GM18858 (cell line): ENCODE data around the gene DYNLT5.
"Not testable (repeated sequence)": the region's sequence is repeated elsewhere in the genome, so short reads cannot be mapped to it uniquely, and the experiment has no call there.

Experiments used
- ATAC-seq: cut with Tn5 transposase; IDR thresholded peaks from one replicate; pipeline ENCODE4 v1.9.1; 2021; ENCODE audit not compliant: unreplicated experiment

The DYNLT5 gene, protein sequence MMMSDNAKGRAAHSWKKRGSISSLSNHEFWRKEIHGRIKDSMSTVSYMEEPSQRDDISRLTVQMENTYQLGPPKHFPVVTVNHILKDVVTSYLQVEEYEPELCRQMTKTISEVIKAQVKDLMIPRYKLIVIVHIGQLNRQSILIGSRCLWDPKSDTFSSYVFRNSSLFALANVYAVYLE

GRCh38 chr1:66752000-66752592 lies at the start of gene DYNLT5:
TSS of gene DYNLT5 (plus strand) at chr1:66752459. CDS start at chr1:66754659, 2,200 bp downstream.
- ATAC-seq = no peak

DNA sequence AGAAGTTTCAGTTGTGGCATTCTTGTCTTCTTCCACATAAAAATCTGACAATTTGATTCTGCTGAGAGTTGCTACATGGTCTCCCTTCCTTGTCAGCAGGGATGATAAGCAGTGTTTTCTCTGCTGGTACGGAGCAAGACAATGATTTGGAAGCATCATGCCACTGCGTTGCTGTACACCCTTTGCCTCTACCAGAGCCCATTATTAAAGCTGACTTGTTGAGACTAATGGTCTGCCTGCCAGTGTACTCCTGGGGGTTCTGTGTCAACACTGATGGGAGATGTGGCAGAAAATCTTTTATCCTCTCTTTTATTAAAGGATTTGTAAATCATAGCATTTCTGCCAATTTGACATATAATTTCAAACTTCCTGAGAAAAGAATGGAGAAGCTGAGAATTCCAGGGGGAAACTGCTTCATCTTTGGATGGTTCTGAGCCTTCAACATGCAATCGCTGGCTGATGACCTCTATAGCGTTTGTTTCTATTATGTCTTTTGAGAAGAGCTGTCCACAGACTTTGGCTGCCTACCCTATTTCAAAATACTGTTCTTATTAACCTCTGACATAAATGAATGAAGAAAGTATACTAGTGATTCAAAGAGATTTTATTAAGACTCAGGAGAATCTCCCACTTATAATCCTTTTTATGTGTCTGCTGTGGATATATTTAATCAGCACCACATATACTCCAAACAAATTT lies 47.9 kb upstream of the DYNLT5 start:
- no peak for ATAC-seq

DNA sequence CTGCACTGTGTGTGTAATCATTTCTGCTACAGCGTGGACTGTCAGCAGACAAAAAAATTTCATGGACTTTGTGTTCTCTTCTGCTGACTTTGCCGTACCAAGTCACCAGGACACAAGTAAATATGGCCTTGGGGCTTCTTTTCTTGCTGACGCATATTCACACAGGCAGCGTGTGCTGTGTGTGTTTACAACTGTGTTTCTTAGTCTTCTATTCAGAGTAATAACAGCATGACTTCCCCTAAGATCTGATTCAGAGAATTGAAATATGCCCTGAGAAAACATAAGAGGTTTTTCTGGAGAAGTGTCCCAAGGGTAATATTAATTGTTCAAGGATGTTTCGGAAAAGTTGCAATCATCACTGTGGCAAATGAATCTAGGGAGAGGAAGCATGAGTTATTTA lies 47.1 kb upstream of the DYNLT5 start:
- ATAC-seq = no peak

DNA sequence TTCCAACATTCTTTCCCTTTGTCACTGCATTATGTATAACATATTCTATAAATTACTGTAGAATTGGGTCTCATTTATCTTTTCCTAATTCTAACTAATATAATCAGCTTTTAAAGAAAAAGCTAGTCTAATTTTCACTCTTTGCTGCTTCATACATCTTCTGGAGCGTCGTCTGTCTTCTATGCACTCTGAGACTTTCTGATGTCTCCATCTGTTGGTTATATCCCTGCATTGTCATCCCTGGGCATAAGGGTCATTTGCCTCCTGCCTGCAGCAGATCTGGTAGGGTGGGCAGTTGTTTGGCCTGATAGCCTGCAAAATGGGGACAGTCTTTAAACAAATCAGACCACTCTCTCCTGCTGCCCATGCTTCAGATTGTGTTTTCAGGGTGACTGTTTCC lies 40.8 kb upstream of the DYNLT5 start:
- no peak for ATAC-seq

DNA sequence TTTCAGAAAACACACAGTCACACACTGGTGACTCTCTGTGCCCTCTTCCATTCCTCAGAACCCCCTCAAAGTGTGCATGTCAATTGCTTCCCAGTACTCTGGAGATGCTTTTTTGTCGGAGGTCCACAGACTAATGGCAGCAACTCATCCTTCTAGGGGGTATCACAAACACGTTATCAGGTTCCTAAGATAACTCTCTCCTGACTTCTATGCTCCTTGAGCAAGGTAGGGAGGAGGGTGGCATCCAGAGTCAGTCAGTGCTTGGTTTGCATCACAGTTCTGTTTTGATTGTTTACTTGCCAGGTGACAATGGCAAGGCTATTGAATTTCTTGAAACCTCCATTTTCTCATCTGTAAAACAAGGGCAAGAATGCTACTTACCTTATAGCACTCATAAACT lies 39.4 kb upstream of the DYNLT5 start:
- ATAC-seq = no peak

- ATAC-seq = no peak
Observed at GRCh38 chr1:66723985-66724384, 28.3 kb upstream of the DYNLT5 start.

- ATAC-seq = peak; percentile 76
Observed at GRCh38 chr1:66725885-66726665, 26.2 kb upstream of the DYNLT5 start.

- no peak for ATAC-seq
Observed at GRCh38 chr1:66728021-66728420, 24.2 kb upstream of the DYNLT5 start.

DNA sequence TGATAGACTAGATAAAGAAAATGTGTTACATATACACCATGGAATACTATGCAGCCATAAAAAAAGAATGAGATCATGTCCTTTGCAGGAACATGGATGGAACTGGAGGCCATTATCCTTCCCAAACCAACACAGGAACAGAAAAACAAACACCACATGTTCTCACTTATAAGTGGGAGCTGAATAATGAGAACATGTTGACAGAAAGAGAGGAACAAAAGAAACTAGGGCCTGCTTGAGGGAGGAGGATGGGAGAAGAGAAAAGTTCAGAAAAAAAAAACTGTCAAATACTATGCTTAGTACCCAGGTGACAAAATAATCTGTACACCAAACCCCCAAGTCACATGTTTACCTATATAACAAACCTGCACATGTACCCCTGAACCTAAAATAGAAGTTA lies 23.5 kb upstream of the DYNLT5 start:
- not testable (repeated sequence) for ATAC-seq

- no peak for ATAC-seq
Observed at GRCh38 chr1:66729119-66729518, 23.1 kb upstream of the DYNLT5 start.

- ATAC-seq = no peak
Observed at GRCh38 chr1:66729523-66729922, 22.7 kb upstream of the DYNLT5 start.

GRCh38 chr1:66730462-66730861 lies 21.8 kb upstream of the DYNLT5 start:
- ATAC-seq = no peak

- ATAC-seq = peak; percentile 73
Observed at GRCh38 chr1:66731170-66731865, 20.9 kb upstream of the DYNLT5 start.

DNA sequence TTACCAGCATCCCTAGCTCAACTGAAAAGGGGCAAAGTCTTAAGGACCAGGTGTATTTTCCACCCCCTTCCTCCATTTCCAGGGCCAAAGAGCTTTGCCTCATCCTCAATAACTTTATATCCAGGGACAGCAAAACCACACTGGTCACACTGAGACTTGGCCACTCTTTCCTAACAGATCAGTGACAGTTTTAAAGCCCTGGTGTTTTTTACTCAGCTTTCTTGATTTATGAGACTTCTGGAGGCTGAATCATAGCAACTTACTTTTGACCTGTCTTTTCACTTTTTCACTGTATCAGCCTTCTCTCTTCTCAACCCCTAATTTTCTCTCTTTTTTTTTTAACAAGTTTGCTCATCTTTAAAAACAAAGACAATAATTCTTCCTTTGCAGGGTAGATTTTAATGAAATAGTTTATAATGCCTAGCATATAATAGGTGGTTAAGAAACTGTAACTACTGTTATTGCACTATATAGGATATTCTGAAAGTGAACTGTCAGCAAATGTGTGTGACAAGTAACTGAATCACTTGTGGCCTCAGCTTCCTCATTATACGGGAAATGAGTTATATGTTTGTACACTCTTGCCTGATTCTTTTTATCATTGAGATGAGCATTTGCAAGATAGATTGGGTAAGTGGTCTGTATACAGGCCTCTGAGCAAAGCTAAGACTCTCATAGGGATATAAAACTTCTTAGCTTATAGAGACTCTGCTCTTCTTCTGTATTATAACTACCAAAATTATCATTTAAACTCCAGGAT lies 19.7 kb upstream of the DYNLT5 start:
- peak; percentile 45 for ATAC-seq

DNA sequence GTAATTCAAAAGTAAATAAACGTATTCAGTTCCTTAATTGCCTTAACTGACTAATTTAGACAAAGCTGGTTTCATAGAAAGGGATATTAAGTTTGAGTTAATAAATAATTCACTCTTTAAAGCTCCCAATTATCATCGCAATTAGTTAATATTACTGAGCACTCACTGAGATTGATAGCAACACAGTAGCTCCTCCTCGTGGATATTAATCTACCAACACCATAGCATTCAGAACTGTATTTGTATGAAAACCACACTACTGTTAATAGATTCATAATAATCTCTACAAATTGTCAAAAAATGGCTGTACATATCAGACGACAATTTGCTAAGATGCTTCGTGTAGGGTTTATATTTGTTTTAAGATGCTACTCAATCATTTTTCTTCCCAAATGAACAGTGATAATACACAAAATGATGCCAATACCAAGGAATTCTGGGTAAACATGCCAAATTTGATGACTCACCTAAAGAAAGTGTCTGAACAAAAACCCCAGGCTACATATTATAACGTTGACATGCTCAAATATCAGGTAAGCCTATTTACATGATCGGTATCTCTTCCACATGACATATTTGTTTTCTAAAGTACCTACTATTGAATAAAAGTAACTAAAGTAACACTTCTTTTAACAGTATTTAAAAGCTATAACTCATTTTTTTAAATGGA lies 18.8 kb upstream of the DYNLT5 start:
- ATAC-seq = no peak

DNA sequence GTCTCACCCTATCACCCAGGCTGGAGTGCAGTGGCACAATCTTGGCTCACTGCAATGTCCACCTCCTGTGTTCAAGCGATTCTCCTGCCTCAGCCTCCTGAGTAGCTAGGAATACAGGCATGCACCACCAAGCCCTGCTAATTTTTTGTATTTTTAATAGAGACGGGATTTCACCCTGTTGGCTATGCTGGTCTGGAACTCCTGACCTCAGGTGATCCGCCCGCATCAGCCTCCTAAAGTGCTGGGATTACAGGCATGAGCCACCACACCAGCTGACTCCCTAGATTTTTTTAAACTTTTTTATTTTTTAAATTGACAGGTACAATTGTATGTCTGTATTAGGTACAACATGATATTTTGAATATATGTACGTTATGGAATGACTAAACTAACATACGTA lies 17.7 kb upstream of the DYNLT5 start:
- not testable (repeated sequence) for ATAC-seq

GRCh38 chr1:66737836-66738235 lies 14.4 kb upstream of the DYNLT5 start:
- no peak for ATAC-seq

GRCh38 chr1:66739401-66740157 lies 12.7 kb upstream of the DYNLT5 start:
- ATAC-seq = no peak

- ATAC-seq = no peak
Observed at GRCh38 chr1:66745451-66745850, 6.8 kb upstream of the DYNLT5 start.
